D341Med (cell line): ENCODE results near the gene DNMBP.

Experiments
- DNase-seq: peaks from one replicate; pipeline ENCODE4 v3.0.0; 2012; ENCODE audit warnings: low spot score

DNMBP gene

DNA sequence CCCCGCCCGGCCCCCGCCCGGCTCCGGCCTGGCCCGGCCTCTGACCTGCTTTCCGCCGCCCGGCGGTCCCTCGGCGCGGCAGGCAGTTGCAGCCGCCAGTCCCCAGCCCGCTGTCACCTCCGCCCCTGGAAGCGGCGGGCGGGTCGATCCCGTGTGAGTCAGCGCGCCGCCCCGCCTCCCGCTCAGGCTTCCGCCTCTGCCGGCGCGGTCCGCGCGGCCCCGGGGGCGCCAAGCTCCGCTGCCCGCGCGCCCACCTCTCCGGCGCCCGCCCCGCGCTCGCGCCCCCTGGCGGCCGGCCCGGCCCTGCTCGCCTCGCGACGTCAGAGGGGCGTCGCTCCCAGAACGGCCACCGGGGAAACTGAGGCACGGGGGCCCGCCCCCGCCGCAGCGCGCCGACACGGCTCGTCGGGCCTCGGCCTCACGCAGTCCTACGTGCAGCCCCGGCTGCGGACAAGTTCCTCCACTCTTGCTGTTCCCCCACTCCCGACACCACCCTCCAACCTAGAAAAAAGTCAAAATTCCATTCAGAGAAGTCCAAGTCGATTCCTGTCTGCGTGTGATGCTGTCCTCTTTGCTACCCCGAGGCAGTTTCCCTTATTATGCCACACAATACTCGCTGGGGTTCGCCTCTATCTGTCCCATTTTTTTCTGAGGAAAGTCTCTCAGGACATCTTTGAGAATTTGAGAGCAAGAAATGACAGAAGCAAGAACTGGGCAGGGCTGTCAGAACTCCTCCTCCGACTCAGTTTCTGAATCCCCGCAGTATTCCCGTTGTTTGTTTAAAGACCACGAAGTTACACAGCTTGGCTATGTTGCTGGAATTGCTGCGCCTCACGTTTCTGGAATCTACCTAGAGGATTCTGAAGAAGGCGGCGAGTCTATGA lies at the start of gene DNMBP:
Gene DNMBP, minus strand, starts transcription at position 155 of the 884 bp plus-strand sequence. CDS start 37,823 bp downstream, outside the sequence.
- peak; percentile 93 for DNase-seq

DNA sequence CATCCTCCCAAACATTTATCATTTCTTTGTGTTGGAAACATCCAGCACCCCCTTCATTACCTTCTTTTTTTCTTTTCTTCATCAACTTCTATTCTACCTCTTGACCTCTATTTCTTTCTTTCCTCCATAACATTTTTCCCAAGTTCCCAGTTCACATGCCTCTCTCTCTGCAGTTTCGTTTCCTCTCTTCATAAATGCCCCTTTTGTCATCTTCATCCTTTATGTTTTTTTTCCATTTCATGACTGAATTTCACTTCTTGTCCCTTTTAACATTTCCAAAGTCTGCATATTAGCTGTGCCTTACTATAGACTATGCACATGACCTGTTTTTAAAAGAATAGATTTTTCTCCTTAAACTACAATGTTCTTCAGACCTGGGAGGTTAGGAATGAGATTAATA lies 48.2 kb upstream of the DNMBP start:
- no peak for DNase-seq

GRCh38 chr10:100053686-100054460 lies 44.1 kb upstream of the DNMBP start:
- no peak for DNase-seq

DNA sequence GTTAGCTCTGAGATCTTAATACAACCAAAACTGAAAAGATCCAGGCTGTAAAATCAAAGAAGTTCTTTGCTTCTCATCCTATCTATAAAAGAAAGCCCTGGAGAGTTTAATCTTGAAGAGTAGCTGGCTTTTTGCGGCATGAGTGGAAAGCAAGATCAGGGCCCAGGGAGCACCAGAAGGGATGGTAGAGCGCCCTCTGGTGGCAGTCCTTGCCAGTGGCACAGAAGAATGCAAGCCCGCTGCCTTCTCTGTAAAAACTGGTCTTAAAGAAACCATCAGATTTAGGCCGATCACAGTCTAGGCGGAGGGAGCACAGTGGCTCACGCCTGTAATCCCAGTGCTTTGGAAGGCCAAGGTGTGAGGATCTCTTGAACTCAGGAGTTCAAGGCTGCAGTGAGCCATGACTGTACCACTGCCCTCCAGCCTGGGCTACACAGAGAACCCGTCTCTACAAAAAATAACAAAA lies 36.3 kb upstream of the DNMBP start:
- DNase-seq, result peak; percentile 76

- DNase-seq, result no peak
Observed at GRCh38 chr10:100045592-100045991, 35.8 kb upstream of the DNMBP start.

GRCh38 chr10:100043796-100044195 lies 34.0 kb upstream of the DNMBP start:
- no peak for DNase-seq

GRCh38 chr10:100043344-100043743 lies 33.6 kb upstream of the DNMBP start:
- no peak for DNase-seq

DNA sequence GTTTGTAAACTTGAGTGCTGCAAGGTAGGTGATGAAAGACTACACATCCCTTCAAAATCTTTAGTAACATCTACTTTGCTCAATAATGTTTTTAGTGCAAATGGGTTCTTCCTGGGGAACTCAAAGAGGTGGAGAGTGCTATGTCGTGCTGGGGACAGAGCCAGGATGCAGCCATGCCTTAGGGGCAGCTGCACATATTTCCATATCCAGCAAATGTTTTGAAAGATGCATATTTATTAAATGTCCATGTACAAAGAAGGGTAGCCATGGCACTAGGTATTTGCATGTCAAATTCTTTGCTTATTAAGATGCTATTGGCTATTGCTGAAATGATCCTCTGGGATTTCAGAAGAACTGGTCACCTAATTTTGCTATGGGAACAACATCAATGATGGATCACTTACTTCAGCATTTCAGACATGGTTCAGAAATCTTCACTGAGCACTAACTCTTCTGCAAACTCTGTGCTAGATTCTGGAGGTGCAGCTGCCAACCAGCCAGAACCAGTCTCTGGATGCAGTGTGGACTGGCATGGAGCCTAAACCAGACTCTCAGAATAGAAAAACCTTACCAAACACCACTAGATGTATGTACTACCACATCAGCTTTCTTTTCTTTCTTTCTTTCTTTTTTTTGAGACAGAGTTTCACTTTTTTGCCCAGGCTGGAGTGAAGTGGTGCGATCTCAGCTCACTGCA lies 31.7 kb upstream of the DNMBP start:
- DNase-seq, result no peak

- no peak for DNase-seq
Observed at GRCh38 chr10:100038561-100039071, 28.9 kb upstream of the DNMBP start.

- no peak for DNase-seq
Observed at GRCh38 chr10:100037758-100038315, 28.1 kb upstream of the DNMBP start.

DNA sequence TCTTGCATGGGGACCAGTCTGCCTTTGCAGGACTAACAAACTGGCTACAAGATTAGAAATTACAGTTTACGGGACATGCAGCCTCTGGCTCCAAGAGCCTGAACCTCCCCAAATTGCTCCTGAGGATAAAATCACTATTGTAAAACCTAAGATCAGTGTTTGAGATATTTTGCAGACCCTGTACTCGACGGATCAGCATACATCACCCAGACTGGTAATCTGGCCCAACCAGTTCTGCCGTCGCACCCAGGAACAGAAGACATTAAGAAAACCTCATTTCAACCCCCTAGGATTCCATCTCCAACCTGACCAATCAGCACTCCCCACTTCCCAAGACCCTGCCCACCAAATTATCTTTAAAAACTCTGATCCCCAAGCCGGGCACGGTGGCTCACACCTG lies 27.1 kb upstream of the DNMBP start:
- DNase-seq, result no peak

GRCh38 chr10:100033766-100034418 lies 24.1 kb upstream of the DNMBP start:
- DNase-seq, result no peak

DNA sequence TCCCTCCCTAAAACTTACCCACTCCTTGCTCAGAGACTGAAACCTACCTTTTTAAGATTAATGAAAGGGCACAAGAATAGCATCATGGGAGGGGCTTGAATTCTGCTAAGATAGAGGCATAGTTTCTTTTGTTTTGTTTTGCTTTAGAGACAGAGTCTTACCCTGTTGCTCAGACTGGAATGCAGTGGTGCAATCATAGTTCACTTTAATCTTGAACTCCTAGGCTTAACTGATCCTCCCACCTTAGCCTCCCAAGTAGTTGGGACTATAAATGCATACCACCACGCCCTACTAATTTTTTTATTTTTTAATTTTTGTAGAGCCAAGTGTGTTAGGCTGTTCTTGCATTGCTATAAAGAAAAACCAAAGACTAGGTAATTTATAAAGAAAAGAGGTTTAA lies 17.7 kb upstream of the DNMBP start:
- DNase-seq, result no peak

GRCh38 chr10:100025576-100025975 lies 15.8 kb upstream of the DNMBP start:
- DNase-seq, result no peak

DNA sequence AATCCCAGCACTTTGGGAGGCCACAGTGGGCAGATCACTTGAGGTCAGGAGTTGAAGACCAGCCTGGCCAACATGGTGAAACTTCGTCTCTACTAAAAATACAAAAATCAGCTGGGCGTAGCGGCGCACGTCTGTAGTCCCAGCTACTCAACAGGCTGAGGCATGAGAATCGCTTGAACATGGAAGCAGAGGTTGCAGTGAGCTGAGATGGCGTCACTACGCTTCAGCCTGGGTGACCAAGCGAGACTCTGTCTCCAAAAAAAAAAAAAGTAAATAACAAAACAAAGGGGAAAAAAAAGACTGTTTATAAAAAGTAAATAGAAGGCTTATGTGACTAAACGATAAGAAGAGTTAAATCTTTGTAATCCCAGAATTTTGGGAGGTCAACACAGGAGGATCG lies 15.0 kb upstream of the DNMBP start:
- DNase-seq, result no peak

DNA sequence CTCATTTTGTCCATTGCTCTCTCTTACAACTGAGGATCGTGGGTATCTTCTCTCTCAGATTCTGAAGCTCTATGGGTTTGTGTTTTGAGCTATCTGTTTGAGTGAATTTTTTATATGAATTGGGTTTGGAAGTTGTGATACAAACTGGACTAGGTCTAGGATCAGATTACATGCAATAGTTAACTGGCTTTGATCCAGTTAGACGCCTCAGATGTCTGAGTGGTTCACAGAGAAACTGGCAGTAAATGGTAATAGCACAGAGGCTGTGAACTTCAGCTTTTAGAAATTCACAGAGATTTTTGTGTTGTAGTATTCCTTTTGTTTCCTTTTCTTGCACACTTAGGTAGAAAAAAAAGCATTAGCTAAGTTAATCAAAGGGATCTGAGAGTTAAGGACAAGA lies 12.7 kb upstream of the DNMBP start:
- DNase-seq, result no peak

DNA sequence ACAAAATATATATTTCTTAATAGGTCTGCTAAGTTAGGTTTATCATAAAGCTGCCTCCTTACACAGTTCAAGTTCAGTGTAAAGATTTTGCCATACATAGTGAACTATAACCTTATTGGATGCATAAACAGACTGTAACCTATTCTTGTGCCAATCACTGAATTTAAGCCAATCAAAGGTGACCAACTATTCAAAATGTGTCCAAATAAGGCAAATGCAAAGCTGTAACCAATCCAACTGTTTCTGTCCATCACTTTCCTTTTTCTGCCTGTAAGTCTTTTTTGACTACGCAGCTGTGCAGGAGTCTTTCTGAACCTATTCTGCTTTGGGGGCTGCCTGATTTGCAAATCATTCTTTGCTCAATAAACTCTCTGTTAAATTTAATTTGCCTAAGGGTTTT lies 11.6 kb upstream of the DNMBP start:
- no peak for DNase-seq

DNA sequence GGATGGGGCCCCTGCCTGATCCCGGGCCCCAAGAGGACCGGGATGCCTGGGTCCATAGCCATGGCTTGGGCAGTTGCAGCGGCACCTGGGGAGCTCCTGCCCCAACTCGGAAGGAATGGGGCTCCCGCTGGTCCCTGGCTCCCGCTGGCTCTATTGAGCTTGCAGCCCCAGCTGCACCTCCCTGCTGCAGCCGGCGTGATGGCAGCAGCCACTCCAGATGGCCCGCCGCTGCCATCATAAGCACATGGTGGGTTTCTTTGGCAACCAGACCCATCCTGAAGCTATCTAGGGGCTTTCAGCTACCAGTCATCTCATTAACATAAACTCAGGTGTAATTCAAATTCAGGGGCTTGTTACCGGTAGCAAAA lies 11.1 kb upstream of the DNMBP start:
- no peak for DNase-seq

GRCh38 chr10:100020142-100020885 lies 10.6 kb upstream of the DNMBP start:
- DNase-seq, result no peak

- no peak for DNase-seq
Observed at GRCh38 chr10:100019787-100020141, 10.0 kb upstream of the DNMBP start.
